Endothelial cell (in vitro differentiated cells): ENCODE measurements around the gene ANKRD55. TPM values are rescaled to one million over a fixed set of nuclear protein-coding genes. Genes with fewer than 3 reads are reported as not detected.
"Not testable (repeated sequence)": the region's sequence is repeated elsewhere in the genome, so short reads cannot be mapped to it uniquely, and the experiment has no call there.

ENCODE experiments used
- DNase-seq: peaks from one replicate; pipeline ENCODE4 v3.0.0; 2021; ENCODE audit warnings: low spot score
- H3K27ac Mint-ChIP-seq: one replicate; pipeline ENCODE4 v1.8.0; 2021; ENCODE audit warnings: mixed read lengths, inconsistent platforms; ENCODE audit not compliant: unreplicated experiment
- H3K27me3 Mint-ChIP-seq: one replicate; pipeline ENCODE4 v1.8.0; 2021; ENCODE audit warnings: mild to moderate bottlenecking, moderate library complexity, mixed read lengths, inconsistent platforms; ENCODE audit not compliant: unreplicated experiment
- H3K36me3 Mint-ChIP-seq: one replicate; pipeline ENCODE4 v1.8.0; 2021; ENCODE audit warnings: mild to moderate bottlenecking, low read depth, mixed read lengths, inconsistent platforms; ENCODE audit not compliant: unreplicated experiment
- H3K4me1 Mint-ChIP-seq: one replicate; pipeline ENCODE4 v1.8.0; 2021; ENCODE audit warnings: mild to moderate bottlenecking, mixed read lengths, inconsistent platforms; ENCODE audit not compliant: unreplicated experiment
- H3K4me3 Mint-ChIP-seq: one replicate; pipeline ENCODE4 v1.8.0; 2021; ENCODE audit warnings: mild to moderate bottlenecking, mixed read lengths, inconsistent platforms; ENCODE audit not compliant: unreplicated experiment
- H3K9me3 Mint-ChIP-seq: one replicate; pipeline ENCODE4 v1.8.0; 2021; ENCODE audit warnings: mixed read lengths, inconsistent platforms; ENCODE audit not compliant: unreplicated experiment
- CTCF ChIP-seq: fragments of 200-600 bp; sonication (generic); IDR thresholded peaks from one replicate; pipeline ENCODE4 v1.5.0; 2021; ENCODE audit warnings: antibody characterized with exemption; ENCODE audit not compliant: unreplicated experiment
- total RNA-seq: library from RNA; stranded (reverse); fragmentation: NEBNext Ultra II Directional; extraction: Animal tissue kit (Norgen Biotek cat#: 25700); gene quantifications from one replicate; pipeline ENCODE4 v1.2.1, GENCODE V29; 2021; ENCODE audit not compliant: unreplicated experiment

Gene ANKRD55
- total RNA-seq, 1 donor from 2014 or later, result not detected

- no peaks in the 10 kb centered on the region for H3K9me3 Mint-ChIP-seq
- no peaks in the 10 kb centered on the region for H3K36me3 Mint-ChIP-seq
- TF ChIP-seq CTCF, result no peak
These were observed 71.2 kb downstream of the ANKRD55 start for GRCh38 chr5:56161927-56162326.

GRCh38 chr5:56161439-56161823 lies 71.7 kb downstream of the ANKRD55 start:
- H3K36me3 Mint-ChIP-seq, result no peaks in the 10 kb centered on the region
- no peak for TF ChIP-seq CTCF
- H3K27ac Mint-ChIP-seq, result no peak overlapping the region
- peaks cover 37% of the 10 kb centered on the region for H3K4me1 Mint-ChIP-seq
- no peak overlapping the region for H3K4me3 Mint-ChIP-seq
- H3K9me3 Mint-ChIP-seq, result no peaks in the 10 kb centered on the region
- DNase-seq, result no peak
- no peaks in the 10 kb centered on the region for H3K27me3 Mint-ChIP-seq

More at GRCh38 chr5:56161927-56162326, 71.2 kb downstream of the ANKRD55 start:
- H3K27ac Mint-ChIP-seq, result no peak overlapping the region
- H3K4me3 Mint-ChIP-seq, result no peak overlapping the region
- H3K4me1 Mint-ChIP-seq, result peaks cover 32% of the 10 kb centered on the region
- H3K27me3 Mint-ChIP-seq, result no peaks in the 10 kb centered on the region
- no peak for DNase-seq

GRCh38 chr5:56160723-56161438 lies 72.2 kb downstream of the ANKRD55 start:
- Mint-ChIP-seq H3K4me1 (peaks cover 42% of the 10 kb centered on the region), H3K36me3 (no peaks in the 10 kb centered on the region), H3K9me3 (no peaks in the 10 kb centered on the region), H3K27me3 (no peaks in the 10 kb centered on the region), H3K4me3 (no peak overlapping the region), H3K27ac (no peak overlapping the region)
- TF ChIP-seq CTCF, result no peak
- DNase-seq, result no peak

GRCh38 chr5:56159521-56159947 lies 73.6 kb downstream of the ANKRD55 start:
- Mint-ChIP-seq H3K4me3 (no peak overlapping the region), H3K27me3 (no peaks in the 10 kb centered on the region), H3K4me1 (peaks cover 46% of the 10 kb centered on the region), H3K9me3 (no peaks in the 10 kb centered on the region), H3K36me3 (no peaks in the 10 kb centered on the region), H3K27ac (no peak overlapping the region)
- no peak for TF ChIP-seq CTCF
- no peak for DNase-seq

GRCh38 chr5:56158331-56158960 lies 74.7 kb downstream of the ANKRD55 start:
- Mint-ChIP-seq H3K36me3 (no peaks in the 10 kb centered on the region), H3K4me1 (peaks cover 44% of the 10 kb centered on the region)
- TF ChIP-seq CTCF, result no peak

GRCh38 chr5:56157191-56157621 lies 75.9 kb downstream of the ANKRD55 start:
- not testable (repeated sequence) for DNase-seq, H3K9me3 Mint-ChIP-seq, H3K36me3 Mint-ChIP-seq, H3K27me3 Mint-ChIP-seq, H3K4me3 Mint-ChIP-seq
- H3K4me1 Mint-ChIP-seq, result peaks cover 44% of the 10 kb centered on the region
- peak overlapping the region; percentile 52 for H3K27ac Mint-ChIP-seq

More at GRCh38 chr5:56158331-56158960, 74.7 kb downstream of the ANKRD55 start:
- no peaks in the 10 kb centered on the region for H3K27me3 Mint-ChIP-seq
- DNase-seq, result no peak
- no peak overlapping the region for H3K27ac Mint-ChIP-seq
- no peaks in the 10 kb centered on the region for H3K9me3 Mint-ChIP-seq
- H3K4me3 Mint-ChIP-seq, result no peak overlapping the region

- not testable (repeated sequence) for H3K4me3 Mint-ChIP-seq
These were observed 76.4 kb downstream of the ANKRD55 start for GRCh38 chr5:56156585-56157190.

More at GRCh38 chr5:56156585-56157190, 76.4 kb downstream of the ANKRD55 start:
- H3K9me3 Mint-ChIP-seq, H3K27ac Mint-ChIP-seq, DNase-seq, H3K27me3 Mint-ChIP-seq, H3K36me3 Mint-ChIP-seq: not testable (repeated sequence)
- peaks cover 41% of the 10 kb centered on the region for H3K4me1 Mint-ChIP-seq
